ENCODE results near the gene CARD10.

DNA sequence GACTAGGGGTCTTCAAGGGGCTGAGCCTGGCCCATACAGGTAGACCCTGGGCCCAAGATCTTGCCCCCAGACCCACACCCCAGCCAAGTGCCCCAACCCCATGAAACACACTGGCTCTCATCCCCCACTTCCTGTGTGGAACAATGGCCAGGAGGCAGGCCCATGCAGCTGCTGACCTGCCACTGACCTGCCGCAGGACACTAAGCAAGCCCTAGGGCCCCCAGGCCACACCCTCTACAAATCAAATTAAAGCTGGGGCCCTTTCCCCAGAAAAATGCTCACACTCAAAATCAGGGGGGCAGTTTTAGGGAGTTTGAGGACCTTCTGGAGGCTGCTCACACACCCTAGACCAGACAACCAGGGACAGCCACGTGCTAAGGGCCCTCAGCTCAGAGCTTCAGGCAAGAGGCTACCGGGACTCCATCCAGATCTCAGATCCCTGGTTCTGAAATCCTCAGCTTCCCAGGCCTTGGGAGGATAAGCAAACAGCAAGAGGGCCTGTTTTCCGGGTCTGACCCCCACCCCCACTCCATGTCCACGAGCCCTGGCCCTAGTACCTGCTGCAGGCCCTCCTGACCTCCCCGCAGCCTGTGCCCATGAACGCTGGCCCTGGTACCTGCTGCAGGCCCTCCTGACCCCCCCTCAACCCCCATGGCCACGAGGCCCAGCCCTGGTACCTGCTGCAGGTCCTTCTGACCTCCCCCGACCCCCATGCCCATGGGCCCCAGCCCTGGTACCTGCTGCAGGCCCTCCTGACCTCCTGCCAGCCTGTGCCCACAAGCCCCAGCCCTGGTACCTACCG is 10.0 kb downstream of the CARD10 start:
- no peak for TF ChIP-seq CTCF (IDR thresholded peaks at IDR 0.05)
- TF ChIP-seq POLR2A (IDR thresholded peaks at IDR 0.05): no peak
